Colonic mucosa (tissue), 4 donors: ENCODE measurements around the gene COL24A1. TPM values are rescaled to one million over a fixed set of nuclear protein-coding genes. Genes with fewer than 3 reads are reported as not detected.
A peak's percentile ranks its signal among the peaks of the same experiment; 100 is the strongest.

ENCODE experiments used
- DNase-seq: peaks from one replicate; pipeline ENCODE4 v3.0.0-alpha.2; 2020
- H3K27ac ChIP-seq: fragments of 200-600 bp; one replicate; pipeline ENCODE4 v1.8.0; 2021
- H3K27me3 ChIP-seq: fragments of 200-600 bp; one replicate; pipeline ENCODE4 v1.8.0; 2021
- H3K36me3 ChIP-seq: fragments of 200-600 bp; one replicate; pipeline ENCODE4 v1.8.0; 2021
- H3K4me1 ChIP-seq: fragments of 200-600 bp; one replicate; pipeline ENCODE4 v1.8.0; 2021; ENCODE audit warnings: mild to moderate bottlenecking
- H3K4me3 ChIP-seq: fragments of 200-600 bp; one replicate; pipeline ENCODE4 v1.8.0; 2021
- H3K9ac ChIP-seq, 2 donors: one replicate each; pipeline ENCODE4 v1.7.0; 2013; ENCODE audit warnings: control low read depth in 2 of 2, low read depth in 2 of 2, low read length in 2 of 2
- H3K9me3 ChIP-seq: fragments of 200-600 bp; one replicate; pipeline ENCODE4 v1.8.0; 2021
- CTCF ChIP-seq: fragments of 200-600 bp; IDR thresholded peaks from one replicate; pipeline ENCODE4 v1.8.0; 2022; ENCODE audit warnings: antibody characterized with exemption, mild to moderate bottlenecking
- intact Hi-C: fragments of 100-400 bp; cut with DNase I; formaldehyde crosslinking; loops from one replicate; pipeline ENCODE4 v1.14.1; 2022
- total RNA-seq, 2 donors: library from RNA; stranded (reverse); fragmentation: NEBNext Ultra II Directional in 1 of 2; extraction: Animal tissue kit (Norgen Biotek cat#: 25700) in 1 of 2; gene quantifications; one replicate each; pipeline ENCODE4 v1.2.1, GENCODE V29; 2021
- donor health status: healthy.
- donor health status: DM: no; HTN: no; CAD: no.
- donor health status: DM: no; HTN: no; CAD: no.

COL24A1 gene
- total RNA-seq, 2 donors from 2014 or later: 0.02 to 0.40 TPM

- no peak for DNase-seq
- Histone ChIP-seq H3K9me3 (no peaks in the 10 kb centered on the region), H3K27ac (no peak overlapping the region), H3K4me3 (no peak overlapping the region), H3K27me3 (no peaks in the 10 kb centered on the region), H3K4me1 (no peaks in the 10 kb centered on the region), H3K9ac (no peak overlapping the region), H3K36me3 (no peaks in the 10 kb centered on the region)
- TF ChIP-seq CTCF: peak; percentile 62
- intact Hi-C loops: loop anchor here (5.0 kb wide), 1 partner anchor 711 kb away; no protein-coding TSS in a partner anchor
These were observed 138.2 kb downstream of the COL24A1 start for GRCh38 chr1:86018283-86018923.

GRCh38 chr1:86016076-86016759, 140.4 kb downstream of the COL24A1 start:
- no peak for TF ChIP-seq CTCF
- H3K4me1 ChIP-seq: no peaks in the 10 kb centered on the region
- H3K36me3 ChIP-seq: no peaks in the 10 kb centered on the region
- intact Hi-C loops: loop anchor here (5.0 kb wide), 1 partner anchor 709 kb away; no protein-coding TSS in a partner anchor
- no peak for DNase-seq
- no peak overlapping the region for H3K9ac ChIP-seq
- H3K9me3 ChIP-seq: no peaks in the 10 kb centered on the region
- H3K4me3 ChIP-seq: no peak overlapping the region
- H3K27me3 ChIP-seq: no peaks in the 10 kb centered on the region
- no peak overlapping the region for H3K27ac ChIP-seq

GRCh38 chr1:86015375-86015774, 141.2 kb downstream of the COL24A1 start:
- H3K9me3 ChIP-seq: no peaks in the 10 kb centered on the region
- H3K9ac ChIP-seq: no peak overlapping the region
- H3K27ac ChIP-seq: no peak overlapping the region
- no peaks in the 10 kb centered on the region for H3K4me1 ChIP-seq
- H3K27me3 ChIP-seq: no peaks in the 10 kb centered on the region
- H3K4me3 ChIP-seq: no peak overlapping the region
- intact Hi-C loops: loop anchor here (5.0 kb wide), 1 partner anchor 708 kb away; no protein-coding TSS in a partner anchor
- no peak for DNase-seq
- no peaks in the 10 kb centered on the region for H3K36me3 ChIP-seq
- TF ChIP-seq CTCF: no peak

GRCh38 chr1:86000601-86001000, 156.0 kb downstream of the COL24A1 start:
- no peaks in the 10 kb centered on the region for H3K27me3 ChIP-seq
- no peak overlapping the region for H3K27ac ChIP-seq
- H3K4me3 ChIP-seq: no peak overlapping the region
- DNase-seq: no peak
- no peak for TF ChIP-seq CTCF
- no peaks in the 10 kb centered on the region for H3K9me3 ChIP-seq
- H3K4me1 ChIP-seq: no peaks in the 10 kb centered on the region
- H3K36me3 ChIP-seq: no peaks in the 10 kb centered on the region
- H3K9ac ChIP-seq: no peak overlapping the region
- intact Hi-C loops: no loop called here

GRCh38 chr1:85998105-85998855, 158.3 kb downstream of the COL24A1 start:
- H3K27ac ChIP-seq: no peak overlapping the region
- no peaks in the 10 kb centered on the region for H3K27me3 ChIP-seq
- H3K36me3 ChIP-seq: no peaks in the 10 kb centered on the region
- TF ChIP-seq CTCF: no peak
- DNase-seq: no peak
- no peak overlapping the region for H3K4me3 ChIP-seq
- intact Hi-C loops: no loop called here
- no peaks in the 10 kb centered on the region for H3K4me1 ChIP-seq
- no peak overlapping the region for H3K9ac ChIP-seq
- no peaks in the 10 kb centered on the region for H3K9me3 ChIP-seq
